ENCODE results near the gene SSUH2. TPM values are rescaled to one million over a fixed set of nuclear protein-coding genes. Genes with fewer than 3 reads are reported as not detected.
A peak's percentile ranks its signal among the peaks of the same experiment; 100 is the strongest.

The SSUH2 gene
- total and polyA plus RNA-seq, 9 of the 15 experiments (the other 6 are each of a cell fraction or from before 2014, with no cell fraction given), result 0.04 to 0.17 (median 0.04) TPM; not detected in 6

DNA sequence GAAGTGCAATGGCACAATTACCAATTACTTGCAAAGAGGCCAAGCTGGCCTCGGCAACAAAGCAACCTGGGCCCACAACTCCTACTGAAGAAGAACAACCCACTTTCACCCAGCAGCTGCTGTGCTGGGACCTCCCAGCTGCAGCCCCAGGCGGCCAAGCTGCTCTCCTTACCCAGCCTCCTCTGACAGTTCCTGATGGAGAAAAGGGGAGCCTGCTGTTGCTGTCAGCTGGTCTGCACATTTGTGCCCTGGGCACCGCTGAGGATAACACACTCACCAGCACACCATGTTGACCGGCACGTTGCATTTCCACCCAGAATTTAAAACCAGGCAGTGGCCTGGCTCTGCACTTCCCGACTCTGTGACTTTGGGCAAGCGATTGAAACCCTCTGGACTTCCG, 33.6 kb downstream of the SSUH2 start:
- BruUV-seq (replicated peaks), result no TSS peak
- ChIA-PET POLR2A (interaction anchor here (0.6 kb wide), 1 partner anchor 71 kb away, joined by 4 read pairs; no protein-coding TSS in a partner anchor), CTCF (ENCODE audit: low intra/inter-chr PET ratio) (no interaction called here)
- H3K36me3 ChIP-seq (ENCODE audit: control insufficient read depth, insufficient read depth, low read length), result no peaks in the 10 kb centered on the region
- H3K9me3 ChIP-seq (replicated peaks; ENCODE audit: control insufficient read depth, insufficient read depth, low read depth, low read length), result no peaks in the 10 kb centered on the region
- no peaks in the 10 kb centered on the region for H3K79me2 ChIP-seq (ENCODE audit: control insufficient read depth, insufficient read depth, low read length)
- H3K27me3 ChIP-seq (ENCODE audit: control insufficient read depth in 2 of 2, insufficient read depth in 2 of 2, low read length in 2 of 2), result peaks cover 3 to 41% of the 10 kb centered on the region in 2 experiments; a peak in 3 of 5 replicates
- no peak for DNase-seq (ENCODE audit: extremely low read depth in 1 of 4, low spot score in 3 of 4)
- no peak for FAIRE-seq
- H3K27ac ChIP-seq (ENCODE audit: extremely low read depth, low read depth, low read length), result no peak overlapping the region
- H3K4me3 ChIP-seq, result no peak overlapping the region
- no peaks in the 10 kb centered on the region for H3K9me1 ChIP-seq (ENCODE audit: control insufficient read depth, insufficient read depth, low read length)
- H3K4me2 ChIP-seq (ENCODE audit: insufficient read depth, low read length), result peak overlapping the region; percentile 29; the same call in 1 of the 2 replicates
- intact Hi-C loops (cut with micrococcal nuclease) (no loop called here), in situ Hi-C loops (cut with MboI) (no loop called here)
- no peak for TF ChIP-seq MAFF (IDR thresholded peaks at IDR 0.05; ENCODE audit: low read length)
- no peak for TF ChIP-seq GATAD2A (IDR thresholded peaks at IDR 0.05)
- TF ChIP-seq WHSC1 (IDR thresholded peaks at IDR 0.05; ENCODE audit: low read length), result no peak
- TF ChIP-seq L3MBTL2 (IDR thresholded peaks at IDR 0.05), result no peak
- TF ChIP-seq, protein P1, sequence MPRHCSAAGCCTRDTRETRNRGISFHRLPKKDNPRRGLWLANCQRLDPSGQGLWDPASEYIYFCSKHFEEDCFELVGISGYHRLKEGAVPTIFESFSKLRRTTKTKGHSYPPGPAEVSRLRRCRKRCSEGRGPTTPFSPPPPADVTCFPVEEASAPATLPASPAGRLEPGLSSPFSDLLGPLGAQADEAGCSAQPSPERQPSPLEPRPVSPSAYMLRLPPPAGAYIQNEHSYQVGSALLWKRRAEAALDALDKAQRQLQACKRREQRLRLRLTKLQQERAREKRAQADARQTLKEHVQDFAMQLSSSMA (CRISPR knock-in tag; IDR thresholded peaks at IDR 0.05), result no peak
- TF ChIP-seq HNRNPH1 (optimal IDR thresholded peaks at IDR 0.05; ENCODE audit: low read depth, low read length), result no peak
- TF ChIP-seq ZNF124 (CRISPR knock-in tag; IDR thresholded peaks at IDR 0.05), result no peak
- no peak for TF ChIP-seq MEF2D (tag; conservative IDR thresholded peaks at IDR 0.05; ENCODE audit: low read depth)
- TF ChIP-seq, protein P2, sequence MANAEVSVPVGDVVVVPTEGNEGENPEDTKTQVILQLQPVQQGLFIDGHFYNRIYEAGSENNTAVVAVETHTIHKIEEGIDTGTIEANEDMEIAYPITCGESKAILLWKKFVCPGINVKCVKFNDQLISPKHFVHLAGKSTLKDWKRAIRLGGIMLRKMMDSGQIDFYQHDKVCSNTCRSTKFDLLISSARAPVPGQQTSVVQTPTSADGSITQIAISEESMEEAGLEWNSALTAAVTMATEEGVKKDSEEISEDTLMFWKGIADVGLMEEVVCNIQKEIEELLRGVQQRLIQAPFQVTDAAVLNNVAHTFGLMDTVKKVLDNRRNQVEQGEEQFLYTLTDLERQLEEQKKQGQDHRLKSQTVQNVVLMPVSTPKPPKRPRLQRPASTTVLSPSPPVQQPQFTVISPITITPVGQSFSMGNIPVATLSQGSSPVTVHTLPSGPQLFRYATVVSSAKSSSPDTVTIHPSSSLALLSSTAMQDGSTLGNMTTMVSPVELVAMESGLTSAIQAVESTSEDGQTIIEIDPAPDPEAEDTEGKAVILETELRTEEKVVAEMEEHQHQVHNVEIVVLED (CRISPR knock-in tag; IDR thresholded peaks at IDR 0.05), result no peak
- no peak for TF ChIP-seq JUND (IDR thresholded peaks at IDR 0.05; ENCODE audit: borderline replicate concordance, low read depth, low read length)
- no peak for TF ChIP-seq JUND (tag; IDR thresholded peaks at IDR 0.05; ENCODE audit: borderline replicate concordance, low read depth, low read length)
- TF ChIP-seq BRCA1 (IDR thresholded peaks at IDR 0.05), result no peak
- TF ChIP-seq BRCA1 (CRISPR knock-in tag; IDR thresholded peaks at IDR 0.05), result no peak
- TF ChIP-seq ASH1L (IDR thresholded peaks at IDR 0.05; ENCODE audit: borderline replicate concordance, low read depth, partially characterized antibody), result no peak
- TF ChIP-seq, protein P3, sequence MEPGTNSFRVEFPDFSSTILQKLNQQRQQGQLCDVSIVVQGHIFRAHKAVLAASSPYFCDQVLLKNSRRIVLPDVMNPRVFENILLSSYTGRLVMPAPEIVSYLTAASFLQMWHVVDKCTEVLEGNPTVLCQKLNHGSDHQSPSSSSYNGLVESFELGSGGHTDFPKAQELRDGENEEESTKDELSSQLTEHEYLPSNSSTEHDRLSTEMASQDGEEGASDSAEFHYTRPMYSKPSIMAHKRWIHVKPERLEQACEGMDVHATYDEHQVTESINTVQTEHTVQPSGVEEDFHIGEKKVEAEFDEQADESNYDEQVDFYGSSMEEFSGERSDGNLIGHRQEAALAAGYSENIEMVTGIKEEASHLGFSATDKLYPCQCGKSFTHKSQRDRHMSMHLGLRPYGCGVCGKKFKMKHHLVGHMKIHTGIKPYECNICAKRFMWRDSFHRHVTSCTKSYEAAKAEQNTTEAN (CRISPR knock-in tag; IDR thresholded peaks at IDR 0.05), result no peak
- no peak for TF ChIP-seq HDAC1 (IDR thresholded peaks at IDR 0.05)
- TF ChIP-seq ESRRA (IDR thresholded peaks at IDR 0.05; ENCODE audit: borderline replicate concordance, low read depth), result no peak
- no peak for TF ChIP-seq NFATC3 (IDR thresholded peaks at IDR 0.05)
- TF ChIP-seq HLTF (IDR thresholded peaks at IDR 0.05), result no peak
- TF ChIP-seq TAL1 (IDR thresholded peaks at IDR 0.05), result no peak
- TF ChIP-seq RBM25 (IDR thresholded peaks at IDR 0.05; ENCODE audit: low read depth, low read length, severe bottlenecking), result no peak
- peak overlapping the region; percentile 62; the same call in 1 of the 2 replicates for H2AFZ ChIP-seq (ENCODE audit: low read depth, low read length)
- no peaks in the 10 kb centered on the region for H3K4me1 ChIP-seq (replicated peaks in 1 of 2; ENCODE audit: control insufficient read depth in 2 of 2, insufficient read depth in 2 of 2, low read length in 2 of 2)
- H3K9ac ChIP-seq (ENCODE audit: insufficient read depth in 1 of 2, low read depth in 2 of 2, low read length in 2 of 2), result peak overlapping the region in 1 of 2 experiments; percentile 17; a peak in 1 of 4 replicates
- 6% methylated on average over 8 of the region's 8 CpGs for WGBS (ENCODE audit: insufficient coverage, low coverage, missing lambda C conversion rate)
- no peaks in the 10 kb centered on the region for H4K20me1 ChIP-seq (replicated peaks; ENCODE audit: control insufficient read depth, insufficient read depth, low read length)
- peak; percentile 25; the same call in 1 of the 3 replicates for ATAC-seq

Measured in K562 (cell line).